ENCODE measurements around the gene PRORP.

The PRORP gene

GRCh38 chr14:35158491-35158890 lies 36.1 kb downstream of the PRORP start:
- no peak overlapping the region for H2AFZ ChIP-seq (ENCODE audit: low read depth)
- TF ChIP-seq CTCF (conservative IDR thresholded peaks at IDR 0.05; ENCODE audit: low read depth, low read length) = no peak
- peaks cover 68% of the 10 kb centered on the region for H3K4me1 ChIP-seq (ENCODE audit: low read depth, poor library complexity, severe bottlenecking)
- H3K9ac ChIP-seq = no peak overlapping the region
- H3K79me2 ChIP-seq (ENCODE audit: insufficient read depth, low read depth) = no peaks in the 10 kb centered on the region; the same call in 1 of the 2 replicates
- no peaks in the 10 kb centered on the region for H3K36me3 ChIP-seq (ENCODE audit: insufficient read depth)
- no peaks in the 10 kb centered on the region for H3K27me3 ChIP-seq (ENCODE audit: insufficient read depth, low read depth)
- no peaks in the 10 kb centered on the region for H4K20me1 ChIP-seq (ENCODE audit: insufficient read depth)
- H3K4me3 ChIP-seq (IDR thresholded peaks at IDR 0.05; ENCODE audit: insufficient read depth, low read depth, low read length) = no peak overlapping the region
- H3K4me2 ChIP-seq = no peak overlapping the region
- H3K27ac ChIP-seq = no peak overlapping the region

- H2AFZ ChIP-seq (ENCODE audit: low read depth) = no peak overlapping the region
Measured at GRCh38 chr14:35158951-35159653, 36.8 kb downstream of the PRORP start.

GRCh38 chr14:35159742-35160409 lies 37.5 kb downstream of the PRORP start:
- no peak overlapping the region for H2AFZ ChIP-seq (ENCODE audit: low read depth)
- no peaks in the 10 kb centered on the region for H3K36me3 ChIP-seq (ENCODE audit: insufficient read depth)
- no peaks in the 10 kb centered on the region for H4K20me1 ChIP-seq (ENCODE audit: insufficient read depth)
- no peaks in the 10 kb centered on the region; the same call in 1 of the 2 replicates for H3K79me2 ChIP-seq (ENCODE audit: insufficient read depth, low read depth)
- H3K27ac ChIP-seq = no peak overlapping the region
- TF ChIP-seq CTCF (conservative IDR thresholded peaks at IDR 0.05; ENCODE audit: low read depth, low read length) = no peak
- no peak overlapping the region for H3K4me2 ChIP-seq
- no peak overlapping the region for H3K9ac ChIP-seq
- H3K27me3 ChIP-seq (ENCODE audit: insufficient read depth, low read depth) = no peaks in the 10 kb centered on the region
- H3K4me3 ChIP-seq (IDR thresholded peaks at IDR 0.05; ENCODE audit: insufficient read depth, low read depth, low read length) = no peak overlapping the region
- peaks cover 54% of the 10 kb centered on the region for H3K4me1 ChIP-seq (ENCODE audit: low read depth, poor library complexity, severe bottlenecking)

More at GRCh38 chr14:35158951-35159653, 36.8 kb downstream of the PRORP start:
- no peak for TF ChIP-seq CTCF (conservative IDR thresholded peaks at IDR 0.05; ENCODE audit: low read depth, low read length)
- Histone ChIP-seq H3K4me3 (IDR thresholded peaks at IDR 0.05; ENCODE audit: insufficient read depth, low read depth, low read length) (no peak overlapping the region), H3K27ac (no peak overlapping the region), H3K36me3 (ENCODE audit: insufficient read depth) (no peaks in the 10 kb centered on the region), H3K79me2 (ENCODE audit: insufficient read depth, low read depth) (no peaks in the 10 kb centered on the region; the same call in 1 of the 2 replicates), H3K9ac (no peak overlapping the region), H3K4me1 (ENCODE audit: low read depth, poor library complexity, severe bottlenecking) (peaks cover 62% of the 10 kb centered on the region), H3K27me3 (ENCODE audit: insufficient read depth, low read depth) (no peaks in the 10 kb centered on the region), H4K20me1 (ENCODE audit: insufficient read depth) (no peaks in the 10 kb centered on the region), H3K4me2 (no peak overlapping the region)

DNA sequence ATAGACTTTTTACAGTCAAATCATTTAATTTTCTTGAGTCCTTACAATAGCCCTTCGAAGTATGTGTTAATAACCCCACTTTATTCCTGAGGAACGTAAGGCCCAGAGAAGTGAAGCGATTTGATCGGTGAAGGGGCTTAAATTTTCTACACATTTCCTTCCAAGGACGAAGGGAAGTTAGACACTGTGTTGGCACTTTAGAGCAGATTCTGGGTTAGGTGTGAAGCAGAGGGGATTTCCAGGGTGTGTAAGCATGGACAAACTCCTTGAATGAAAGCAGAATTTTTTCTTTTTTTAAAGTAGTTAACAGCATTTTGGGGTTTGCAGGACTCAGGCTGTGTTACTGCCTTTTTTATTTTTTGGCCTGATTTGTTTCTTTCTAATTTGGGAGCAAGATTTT lies 38.9 kb downstream of the PRORP start:
- Histone ChIP-seq H3K27me3 (ENCODE audit: insufficient read depth, low read depth) (no peaks in the 10 kb centered on the region), H3K4me1 (ENCODE audit: low read depth, poor library complexity, severe bottlenecking) (peaks cover 41% of the 10 kb centered on the region), H3K4me2 (peak overlapping the region; percentile 31), H3K4me3 (IDR thresholded peaks at IDR 0.05; ENCODE audit: insufficient read depth, low read depth, low read length) (no peak overlapping the region), H3K27ac (peak overlapping the region; percentile 29), H3K9ac (no peak overlapping the region), H3K79me2 (ENCODE audit: insufficient read depth, low read depth) (no peaks in the 10 kb centered on the region; the same call in 1 of the 2 replicates), H2AFZ (ENCODE audit: low read depth) (no peak overlapping the region), H4K20me1 (ENCODE audit: insufficient read depth) (no peaks in the 10 kb centered on the region), H3K36me3 (ENCODE audit: insufficient read depth) (no peaks in the 10 kb centered on the region)
- no peak for TF ChIP-seq CTCF (conservative IDR thresholded peaks at IDR 0.05; ENCODE audit: low read depth, low read length)
